SW 1271 (cell line): Measurements from ENCODE around the gene UNC13C.

ENCODE experiments used
- DNase-seq, 2 experiments: peaks; one replicate each; lab custom pipeline; 2025; lab: John Stamatoyannopoulos, UW

The UNC13C gene

DNA sequence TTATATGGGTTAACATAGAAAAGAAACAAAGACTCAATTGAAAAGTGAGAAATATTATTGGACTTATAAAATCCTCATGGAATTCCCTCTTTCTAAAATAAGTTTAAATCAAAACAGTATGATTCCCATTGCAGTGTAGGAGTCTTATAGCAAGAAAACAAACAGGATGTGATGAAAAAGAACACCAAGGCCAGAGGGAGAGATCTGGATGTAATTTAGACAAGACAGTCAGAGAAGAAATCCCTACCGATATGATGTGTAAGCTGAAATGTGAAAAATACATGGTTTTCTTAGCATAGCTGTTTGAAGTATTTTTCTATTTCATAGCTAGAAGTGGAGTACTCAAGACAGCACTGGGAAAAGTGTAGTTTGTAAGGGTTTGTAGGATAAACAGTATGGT is 697.0 kb downstream of the UNC13C start:
- DNase-seq: no peak

GRCh38 chr15:54681584-54681983 is 703.3 kb downstream of the UNC13C start:
- DNase-seq: no peak
